Uterus (tissue), 4 donors: ENCODE data around the gene CCNH. TPM values are rescaled to one million over a fixed set of nuclear protein-coding genes. Genes with fewer than 3 reads are reported as not detected.

Experiments
- DNase-seq, 2 donors: peaks; one replicate each; pipeline ENCODE4 v3.0.0-alpha.2; 2019 to 2020
- H3K27ac ChIP-seq, 2 donors: fragments of 200-600 bp; sonication (generic); 1 replicate in 1 of 2; 2 replicates in 1 of 2; pipeline ENCODE4 v1.5.1; 2016 to 2018
- H3K27me3 ChIP-seq, 2 donors: fragments of 200-600 bp; sonication (generic); one replicate each; pipeline ENCODE4 v1.5.1; 2018 to 2019; ENCODE audit warnings: control low read depth in 1 of 2
- H3K36me3 ChIP-seq, 2 donors: fragments of 200-600 bp; sonication (generic); one replicate each; pipeline ENCODE4 v1.5.1; 2019; ENCODE audit warnings: control low read depth in 1 of 2
- H3K4me1 ChIP-seq, 2 donors: fragments of 200-600 bp; sonication (generic); one replicate each; pipeline ENCODE4 v1.5.1; 2018 to 2019; ENCODE audit warnings: control low read depth in 1 of 2
- H3K4me3 ChIP-seq, 2 donors: fragments of 200-600 bp; sonication (generic); 1 replicate in 1 of 2; 2 replicates in 1 of 2; pipeline ENCODE4 v1.5.1; 2018 to 2019; ENCODE audit warnings: mild to moderate bottlenecking in 1 of 2
- H3K9me3 ChIP-seq, 2 donors: fragments of 200-600 bp; sonication (generic); one replicate each; pipeline ENCODE4 v1.5.1; 2019; ENCODE audit warnings: control low read depth in 1 of 2
- POLR2A ChIP-seq, 2 donors: fragments of 450-650 bp; IDR thresholded peaks; one replicate each; pipeline ENCODE4 v1.6.1; 2016; ENCODE audit warnings: antibody characterized with exemption in 2 of 2, mild to moderate bottlenecking in 1 of 2, moderate library complexity in 1 of 2
- intact Hi-C: fragments of 100-400 bp; cut with DNase I; formaldehyde crosslinking; loops from one replicate; pipeline ENCODE4 v1.15.1; 2023; ENCODE audit warnings: low total_unique reads
- total RNA-seq, 4 donors: library from RNA; depleted of rRNA in 3 of 4; stranded (reverse); fragments of >200 nt in 3 of 4; gene quantifications; one replicate each; pipeline versions ENCODE4 v1.1.0 to v1.2.4, GENCODE V29; 2014 to 2023
- TF ChIP-seq, protein P1 (sequence below), 4 experiments: fragments of 200-600 bp in 2 of 4; fragments of 450-650 bp in 2 of 4; sonication (generic) in 2 of 4; IDR thresholded peaks; one replicate each; pipeline ENCODE4 v1.5.1; 2016 to 2019; ENCODE audit warnings: antibody characterized with exemption in 4 of 4, mild to moderate bottlenecking in 2 of 4, moderate library complexity in 1 of 4
- donor health status: DM: yes; HTN: yes; CAD: no.

Gene CCNH
- total RNA-seq, 4 donors from 2014 or later: 25.4 to 96.2 (median 77.4) TPM

DNA sequence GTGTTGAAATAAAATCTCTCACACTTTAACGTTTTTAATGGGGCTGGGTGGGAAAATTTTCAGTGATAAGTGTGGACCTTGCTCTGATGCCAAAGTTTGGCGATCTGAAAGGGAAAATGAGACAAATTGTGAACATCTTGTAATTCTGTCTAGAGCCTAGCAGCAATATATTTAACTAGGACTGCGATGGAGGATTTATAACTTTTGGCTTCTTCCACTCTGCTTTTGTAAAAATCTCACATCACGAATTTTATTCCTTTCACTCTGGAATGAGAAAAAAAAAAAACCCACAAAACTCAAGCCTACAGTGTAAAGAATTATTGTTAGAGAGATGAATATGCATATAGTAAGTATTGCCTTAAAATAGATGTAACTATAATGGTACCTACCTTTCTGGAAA, 19.9 kb downstream of the CCNH start:
- H3K4me1 ChIP-seq: no peaks in the 10 kb centered on the region
- DNase-seq: no peak
- H3K9me3 ChIP-seq: no peaks in the 10 kb centered on the region
- no peak overlapping the region for H3K4me3 ChIP-seq
- TF ChIP-seq POLR2A (IDR thresholded peaks at IDR 0.05): no peak
- TF ChIP-seq, protein P1, sequence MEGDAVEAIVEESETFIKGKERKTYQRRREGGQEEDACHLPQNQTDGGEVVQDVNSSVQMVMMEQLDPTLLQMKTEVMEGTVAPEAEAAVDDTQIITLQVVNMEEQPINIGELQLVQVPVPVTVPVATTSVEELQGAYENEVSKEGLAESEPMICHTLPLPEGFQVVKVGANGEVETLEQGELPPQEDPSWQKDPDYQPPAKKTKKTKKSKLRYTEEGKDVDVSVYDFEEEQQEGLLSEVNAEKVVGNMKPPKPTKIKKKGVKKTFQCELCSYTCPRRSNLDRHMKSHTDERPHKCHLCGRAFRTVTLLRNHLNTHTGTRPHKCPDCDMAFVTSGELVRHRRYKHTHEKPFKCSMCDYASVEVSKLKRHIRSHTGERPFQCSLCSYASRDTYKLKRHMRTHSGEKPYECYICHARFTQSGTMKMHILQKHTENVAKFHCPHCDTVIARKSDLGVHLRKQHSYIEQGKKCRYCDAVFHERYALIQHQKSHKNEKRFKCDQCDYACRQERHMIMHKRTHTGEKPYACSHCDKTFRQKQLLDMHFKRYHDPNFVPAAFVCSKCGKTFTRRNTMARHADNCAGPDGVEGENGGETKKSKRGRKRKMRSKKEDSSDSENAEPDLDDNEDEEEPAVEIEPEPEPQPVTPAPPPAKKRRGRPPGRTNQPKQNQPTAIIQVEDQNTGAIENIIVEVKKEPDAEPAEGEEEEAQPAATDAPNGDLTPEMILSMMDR (IDR thresholded peaks at IDR 0.05): no peak
- intact Hi-C loops: no loop called here
- H3K27me3 ChIP-seq: no peaks in the 10 kb centered on the region
- peak overlapping the region in 1 of 2 donors; percentile 2 for H3K27ac ChIP-seq
- H3K36me3 ChIP-seq: no peaks in the 10 kb centered on the region

DNA sequence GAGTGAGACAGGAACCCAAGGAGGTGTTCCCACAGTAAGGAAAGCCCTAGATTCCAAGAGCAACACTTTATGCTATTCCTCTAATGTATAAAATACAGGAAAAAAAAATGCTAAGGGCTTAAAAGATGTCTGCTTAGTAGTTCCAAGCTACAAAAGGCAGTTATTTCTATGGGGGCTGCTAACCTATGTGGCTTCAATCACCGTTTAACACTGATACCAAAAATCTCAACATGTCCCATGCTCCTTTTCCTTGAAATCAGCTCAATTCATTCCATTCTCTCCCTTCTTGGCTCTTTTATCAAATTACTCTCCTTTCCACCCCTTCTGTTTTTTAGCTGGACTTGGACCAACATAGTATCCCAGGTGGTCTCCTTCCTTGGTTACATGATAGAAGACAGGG, 20.6 kb downstream of the CCNH start:
- no peak for DNase-seq
- Histone ChIP-seq H3K36me3 (no peaks in the 10 kb centered on the region), H3K4me1 (no peaks in the 10 kb centered on the region), H3K9me3 (no peaks in the 10 kb centered on the region), H3K27ac (peak overlapping the region in 1 of 2 donors; percentile 2), H3K27me3 (no peaks in the 10 kb centered on the region), H3K4me3 (no peak overlapping the region)
- intact Hi-C loops: no loop called here
- TF ChIP-seq, protein P1 (IDR thresholded peaks at IDR 0.05): no peak
- no peak for TF ChIP-seq POLR2A (IDR thresholded peaks at IDR 0.05)

DNA sequence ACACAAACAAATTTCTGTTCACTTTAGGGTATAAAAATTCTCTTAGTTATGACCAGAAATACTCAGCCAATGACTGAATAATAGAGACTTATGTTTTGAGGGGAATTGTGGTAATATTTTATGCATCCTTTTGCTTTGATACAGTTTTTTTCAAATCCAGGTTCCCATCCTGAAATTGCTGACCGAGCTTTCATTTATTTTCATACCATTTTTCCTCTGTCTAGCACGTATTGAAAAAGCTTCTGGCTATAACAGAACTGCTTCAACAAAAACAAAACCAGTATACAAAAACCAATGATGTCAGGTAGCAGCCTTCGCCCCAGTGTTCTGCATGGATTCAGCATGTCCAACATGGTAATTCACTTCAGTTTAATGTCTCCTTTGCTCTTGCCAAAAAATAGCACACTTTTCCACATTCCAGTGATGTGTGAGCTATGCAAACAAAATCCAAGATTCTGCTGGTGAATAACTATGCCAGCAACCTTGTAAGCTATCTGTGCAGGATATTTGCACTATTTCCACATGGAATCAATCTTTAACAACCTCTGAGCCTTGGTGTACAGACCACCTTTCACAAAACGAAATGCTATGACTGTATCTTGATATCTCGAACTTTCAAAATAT, 22.0 kb downstream of the CCNH start:
- Histone ChIP-seq H3K27ac (no peak overlapping the region), H3K9me3 (no peaks in the 10 kb centered on the region), H3K27me3 (no peaks in the 10 kb centered on the region), H3K4me1 (no peaks in the 10 kb centered on the region), H3K36me3 (no peaks in the 10 kb centered on the region), H3K4me3 (no peak overlapping the region)
- no peak for DNase-seq
- TF ChIP-seq POLR2A (IDR thresholded peaks at IDR 0.05): no peak
- TF ChIP-seq, protein P1 (IDR thresholded peaks at IDR 0.05): no peak
- intact Hi-C loops: no loop called here

DNA sequence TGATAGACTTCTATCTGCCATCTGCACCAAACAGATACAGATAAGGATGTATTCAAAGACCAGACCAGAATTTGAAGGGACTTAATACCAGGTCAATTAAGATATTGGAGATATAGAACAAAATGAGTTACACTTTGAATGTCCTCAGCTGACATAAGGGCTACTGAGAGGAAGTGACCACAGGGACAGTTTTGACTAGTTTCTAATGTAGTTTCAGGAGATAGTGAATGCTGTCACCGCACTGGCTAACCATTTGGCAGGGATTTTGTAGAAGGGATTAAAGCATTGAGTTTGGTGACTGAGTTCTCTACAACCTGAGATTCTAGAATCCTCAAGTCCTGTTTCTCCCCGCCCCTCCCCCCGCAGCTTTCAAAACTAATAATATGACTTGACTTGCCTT, 22.7 kb downstream of the CCNH start:
- Histone ChIP-seq H3K4me1 (no peaks in the 10 kb centered on the region), H3K27ac (no peak overlapping the region), H3K27me3 (no peaks in the 10 kb centered on the region), H3K36me3 (no peaks in the 10 kb centered on the region), H3K9me3 (no peaks in the 10 kb centered on the region), H3K4me3 (no peak overlapping the region)
- TF ChIP-seq POLR2A (IDR thresholded peaks at IDR 0.05): no peak
- TF ChIP-seq, protein P1 (IDR thresholded peaks at IDR 0.05): no peak
- intact Hi-C loops: no loop called here
- no peak for DNase-seq

DNA sequence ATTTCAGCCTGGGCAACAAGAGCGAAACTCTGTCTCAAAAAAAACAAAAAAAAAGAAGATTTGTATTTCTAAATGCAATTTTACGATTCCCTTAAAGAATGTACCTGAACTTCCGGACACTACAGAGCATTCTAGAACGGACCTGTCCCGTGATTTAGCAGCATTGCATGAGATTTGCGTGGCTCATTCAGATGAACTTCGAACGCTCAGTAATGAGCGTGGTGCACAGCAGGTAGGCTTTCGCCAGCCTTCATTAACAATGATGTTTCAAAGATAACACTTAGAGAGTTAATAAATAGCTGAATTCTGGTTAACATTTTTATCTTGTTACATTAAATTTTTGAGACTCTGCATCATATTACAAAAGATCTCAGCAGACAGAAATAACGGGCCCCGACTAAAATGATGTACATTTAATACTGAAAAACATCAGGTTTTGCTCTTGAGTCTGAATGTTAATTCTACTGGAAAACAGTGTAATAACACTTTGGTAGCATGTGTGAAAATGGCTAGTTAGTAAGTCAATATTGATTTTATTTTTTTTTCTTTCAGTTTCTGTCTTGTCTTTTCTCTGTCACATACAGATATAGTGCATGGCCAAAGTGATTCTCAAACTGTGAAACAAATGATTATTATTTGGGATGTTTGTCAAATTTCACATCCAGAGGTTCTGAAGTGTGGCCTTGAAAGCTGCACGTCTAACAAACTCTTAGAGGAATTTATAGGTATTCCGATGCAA, 23.3 kb downstream of the CCNH start:
- Histone ChIP-seq H3K27ac (no peak overlapping the region), H3K4me3 (no peak overlapping the region), H3K27me3 (no peaks in the 10 kb centered on the region), H3K4me1 (no peaks in the 10 kb centered on the region), H3K36me3 (no peaks in the 10 kb centered on the region), H3K9me3 (no peaks in the 10 kb centered on the region)
- DNase-seq: no peak
- TF ChIP-seq, protein P1 (IDR thresholded peaks at IDR 0.05): no peak
- TF ChIP-seq POLR2A (IDR thresholded peaks at IDR 0.05): no peak
- intact Hi-C loops: no loop called here
